HepG2 (cell line): Measurements from ENCODE around the gene METAP1. TPM values are rescaled to one million over a fixed set of nuclear protein-coding genes. Genes with fewer than 3 reads are reported as not detected.

Experiments
- ATAC-seq: fragments of 200-7000 bp; cut with Tn5 transposase; 3 replicates; pipeline ENCODE4 v1.9.1; 2020; ENCODE audit warnings: mild to moderate bottlenecking, moderate library complexity
- BruUV-seq: library from RNA; stranded (reverse); fragments of 400-500 nt; replicated peaks from 2 replicates; lab custom pipeline; 2021; lab: Mats Ljungman, UMichigan
- CTCF ChIA-PET: fragments of 300-600 bp; formaldehyde crosslinking; extraction: SDS; loops from one replicate; lab custom pipeline; 2021; ENCODE audit warnings: low total read pairs, inconsistent platforms, low intra/inter-chr PET ratio; lab: Yijun Ruan, JAX
- POLR2A ChIA-PET: fragments of 350-600 bp; sonication (Branson Sonifier 250); formaldehyde crosslinking; loops from one replicate; lab custom pipeline; 2020; ENCODE audit warnings: antibody characterized with exemption, inconsistent platforms; lab: Yijun Ruan, JAX
- DNase-seq: peaks from one replicate; pipeline ENCODE4 v3.0.0-alpha.2; 2015; ENCODE audit warnings: low spot score
- FAIRE-seq: peaks from 3 replicates; lab custom pipeline; 2011; peaks lifted over from hg19 to GRCh38; lab: Jason Lieb, UNC
- H2AFZ ChIP-seq: one replicate; pipeline ENCODE4 v1.6.1; 2011; ENCODE audit warnings: low read length, inconsistent platforms
- H3K27ac ChIP-seq: fragments of 300-600 bp; 3 replicates; pipeline ENCODE4 v1.8.0; 2011; ENCODE audit warnings: mixed run types, mild to moderate bottlenecking, mixed read lengths, low read length, inconsistent platforms; ENCODE audit not compliant: insufficient read depth; ENCODE audit errors: extremely low read length
- H3K27me3 ChIP-seq, 2 experiments: fragments of 200-600 bp in 1 of 2; 2 replicates in 1 of 2; 3 replicates in 1 of 2; pipeline versions ENCODE4 v1.6.0 to v1.8.0; 2011; ENCODE audit warnings: low read length in 2 of 2, mild to moderate bottlenecking in 2 of 2, moderate library complexity in 2 of 2, inconsistent platforms in 1 of 2; ENCODE audit not compliant: insufficient read depth in 2 of 2, control insufficient read depth in 1 of 2
- H3K36me3 ChIP-seq, 2 experiments: fragments of 200-600 bp in 1 of 2; replicated peaks in 1 of 2; 2 replicates in 1 of 2; 3 replicates in 1 of 2; pipeline versions ENCODE4 v1.5.1 to v1.8.0; 2011; ENCODE audit warnings: low read length in 2 of 2, inconsistent platforms in 1 of 2; ENCODE audit not compliant: insufficient read depth in 2 of 2, control insufficient read depth in 1 of 2
- H3K4me1 ChIP-seq: 2 replicates; pipeline ENCODE4 v1.5.1; 2012; ENCODE audit warnings: low read length, inconsistent platforms; ENCODE audit not compliant: insufficient read depth
- H3K4me2 ChIP-seq: 2 replicates; pipeline ENCODE4 v1.6.0; 2011; ENCODE audit warnings: low read depth, low read length, inconsistent platforms
- H3K4me3 ChIP-seq, 3 experiments: fragments of 200-600 bp in 1 of 3; sonication (generic), shearing (Covaris generic) in 1 of 3; replicated peaks in 1 of 3; 2 replicates each; pipeline ENCODE4 v1.5.1; 2011 to 2016; ENCODE audit warnings: low read length in 3 of 3, inconsistent platforms in 2 of 3, low read depth in 2 of 3, mild to moderate bottlenecking in 2 of 3, control low read depth in 1 of 3, mixed read lengths in 1 of 3; ENCODE audit not compliant: insufficient read depth in 1 of 3
- H3K79me2 ChIP-seq: one replicate; pipeline ENCODE4 v1.6.1; 2011; ENCODE audit warnings: low read length, inconsistent platforms; ENCODE audit not compliant: insufficient read depth
- H3K9ac ChIP-seq: 2 replicates; pipeline ENCODE4 v1.6.0; 2011; ENCODE audit warnings: mild to moderate bottlenecking, low read depth, low read length, inconsistent platforms; ENCODE audit not compliant: insufficient read depth
- H3K9me3 ChIP-seq: 2 replicates; pipeline ENCODE4 v1.5.1; 2012; ENCODE audit warnings: mild to moderate bottlenecking, low read length
- H4K20me1 ChIP-seq: 2 replicates; pipeline ENCODE4 v1.6.0; 2011; ENCODE audit warnings: inconsistent platforms, mild to moderate bottlenecking, low read length, moderate library complexity; ENCODE audit not compliant: insufficient read depth
- ARNT2 ChIP-seq: sonication (generic); formaldehyde crosslinking; IDR thresholded peaks from 2 replicates; pipeline ENCODE4 v1.8.0; 2022; ENCODE audit warnings: mild to moderate bottlenecking, low read depth, missing genetic modification reagents, moderate library complexity
- CEBPG ChIP-seq: IDR thresholded peaks from 2 replicates; pipeline ENCODE4 v1.6.1; 2016
- DMTF1 ChIP-seq: sonication (generic); formaldehyde crosslinking; IDR thresholded peaks from 2 replicates; pipeline ENCODE4 v1.4.0; 2020; ENCODE audit warnings: mild to moderate bottlenecking, missing genetic modification reagents
- KAT7 ChIP-seq: IDR thresholded peaks from 2 replicates; pipeline ENCODE4 v1.6.1; 2018; ENCODE audit warnings: borderline replicate concordance, missing compliant biosample characterization
- PHF5A ChIP-seq: IDR thresholded peaks from one replicate; pipeline ENCODE4 v1.6.1; 2018; ENCODE audit warnings: low read depth, missing genetic modification reagents; ENCODE audit not compliant: unreplicated experiment
- ZFX ChIP-seq: sonication (generic); formaldehyde crosslinking; IDR thresholded peaks from 2 replicates; pipeline ENCODE4 v1.4.0; 2020; ENCODE audit warnings: mild to moderate bottlenecking, low read depth, missing genetic modification reagents, moderate library complexity
- ZNF292 ChIP-seq: sonication (generic); formaldehyde crosslinking; IDR thresholded peaks from 2 replicates; pipeline ENCODE4 v1.8.1; 2022; ENCODE audit warnings: mild to moderate bottlenecking, low read depth, missing genetic modification reagents, borderline replicate concordance
- ZNF3 ChIP-seq: IDR thresholded peaks from 2 replicates; pipeline ENCODE4 v1.7.0; 2017; ENCODE audit warnings: inconsistent platforms
- ZNF615 ChIP-seq: sonication (generic); formaldehyde crosslinking; IDR thresholded peaks from 2 replicates; pipeline ENCODE4 v1.5.0; 2020; ENCODE audit warnings: mild to moderate bottlenecking, missing genetic modification reagents, borderline replicate concordance
- ZNF646 ChIP-seq: sonication (generic); formaldehyde crosslinking; IDR thresholded peaks from 2 replicates; pipeline ENCODE4 v1.9.0; 2021; ENCODE audit warnings: mild to moderate bottlenecking, missing genetic modification reagents
- ZNF670 ChIP-seq: sonication (generic); formaldehyde crosslinking; IDR thresholded peaks from 2 replicates; pipeline ENCODE4 v1.8.0; 2022; ENCODE audit warnings: mild to moderate bottlenecking, missing genetic modification reagents, borderline replicate concordance
- WGBS: methylation state at CpG from one replicate; pipeline ENCODE4 v1.1.6; 2017; ENCODE audit warnings: low lambda C conversion rate; 5-methylcytosine and 5-hydroxymethylcytosine counted together
- in situ Hi-C: cut with HindIII; loops from 2 replicates; pipeline ENCODE4 v1.10.0; 2017; ENCODE audit warnings: low pct_unique_long_range_greater_than_20kb; ENCODE audit not compliant: extremely low pct_ligation_motif_present
- intact Hi-C: fragments of 100-400 bp; cut with micrococcal nuclease; formaldehyde crosslinking; loops from one replicate; pipeline ENCODE4 v1.10.0; 2022; ENCODE audit not compliant: unreplicated experiment
- polyA plus RNA-seq, 8 experiments: library from polyadenylated mRNA; depleted of rRNA in 3 of 8; stranded (reverse) in 7 of 8; unstranded in 1 of 8; fragments of >200 nt; fragmentation: Illumina TruSeq in 4 of 8; extraction: Trizol in 4 of 8; gene quantifications; 2 replicates each; pipeline versions ENCODE4 v1.2.1 to v1.2.3, GENCODE V29; 2011 to 2016; ENCODE audit warnings: low read depth in 4 of 8, missing spikeins in 1 of 8, mixed read lengths in 1 of 8; ENCODE audit not compliant: insufficient read depth in 1 of 8
- total RNA-seq, 5 experiments: library from RNA; depleted of rRNA; stranded (reverse); fragments of >200 nt; fragmentation: Illumina TruSeq; extraction: Trizol; gene quantifications; 2 replicates each; pipeline ENCODE4 v1.2.3, GENCODE V29; 2016; ENCODE audit warnings: low read depth in 1 of 5
- TF ChIP-seq, protein P1 (sequence below): sonication (generic); formaldehyde crosslinking; IDR thresholded peaks from 2 replicates; pipeline ENCODE4 v1.4.0; 2020; ENCODE audit warnings: missing genetic modification reagents, borderline replicate concordance

METAP1 gene
- total and polyA plus RNA-seq, 2 of the 13 experiments (the other 11 are each of a cell fraction or from before 2014, with no cell fraction given): 44.9 to 53.5 TPM

GRCh38 chr4:98994474-98995182, 893 bp upstream of the METAP1 start:
- Histone ChIP-seq H3K4me3 (peak overlapping the region; percentile 53 to 81 (median 69)), H3K9me3 (no peaks in the 10 kb centered on the region), H4K20me1 (peaks cover 22% of the 10 kb centered on the region), H3K4me1 (peaks cover 27% of the 10 kb centered on the region), H3K4me2 (peak overlapping the region; percentile 96), H3K36me3 (no peaks in the 10 kb centered on the region), H3K27ac (peak overlapping the region; percentile 70), H3K27me3 (no peaks in the 10 kb centered on the region; a peak in 1 of 5 replicates), H2AFZ (peak overlapping the region; percentile 74), H3K9ac (peak overlapping the region; percentile 70), H3K79me2 (peaks cover 35% of the 10 kb centered on the region)
- ATAC-seq (peak; percentile 18), DNase-seq (peak; percentile 45), FAIRE-seq (peak; percentile 64)
- WGBS: 5% methylated on average over 17 of the region's 17 CpGs
- CTCF ChIA-PET: interaction anchor here (0.7 to 3.2 kb wide), 3 partner anchors 61 to 469 kb away, joined by 3 to 22 read pairs (median 3); no protein-coding TSS in a partner anchor
- BruUV-seq: TSS peak; percentile 66
- POLR2A ChIA-PET: interaction anchor here (0.6 to 3.1 kb wide), 18 partner anchors 9 to 569 kb away, joined by 3 to 31 read pairs (median 4); partner anchors contain the start of genes ADH4, ADH5, ADH6 and EIF4E
- intact Hi-C loops (loop anchor here (1.0 to 2.0 kb wide), 6 partner anchors 62 to 469 kb away; partner anchors contain the start of gene EIF4E), in situ Hi-C loops (loop anchor here (5.0 kb wide), 1 partner anchor 53 kb away; no protein-coding TSS in a partner anchor)
- TF ChIP-seq, protein P1, sequence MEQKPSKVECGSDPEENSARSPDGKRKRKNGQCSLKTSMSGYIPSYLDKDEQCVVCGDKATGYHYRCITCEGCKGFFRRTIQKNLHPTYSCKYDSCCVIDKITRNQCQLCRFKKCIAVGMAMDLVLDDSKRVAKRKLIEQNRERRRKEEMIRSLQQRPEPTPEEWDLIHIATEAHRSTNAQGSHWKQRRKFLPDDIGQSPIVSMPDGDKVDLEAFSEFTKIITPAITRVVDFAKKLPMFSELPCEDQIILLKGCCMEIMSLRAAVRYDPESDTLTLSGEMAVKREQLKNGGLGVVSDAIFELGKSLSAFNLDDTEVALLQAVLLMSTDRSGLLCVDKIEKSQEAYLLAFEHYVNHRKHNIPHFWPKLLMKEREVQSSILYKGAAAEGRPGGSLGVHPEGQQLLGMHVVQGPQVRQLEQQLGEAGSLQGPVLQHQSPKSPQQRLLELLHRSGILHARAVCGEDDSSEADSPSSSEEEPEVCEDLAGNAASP: no peak
- TF ChIP-seq KAT7: 0 out of 2 replicates have a peak, but pooled peaks have one; percentile 11
- TF ChIP-seq ZNF615 (CRISPR knock-in tag): 0 out of 2 replicates have a peak, but pooled peaks have one; percentile 41
- TF ChIP-seq ZNF646: peak; percentile 46; the same call in 1 of the 2 replicates
- peak; percentile 17 for TF ChIP-seq PHF5A
- TF ChIP-seq ZNF670 (CRISPR knock-in tag): 0 out of 2 replicates have a peak, but pooled peaks have one; percentile 22
- TF ChIP-seq ZNF292 (CRISPR knock-in tag): peak; percentile 15; the same call in 1 of the 2 replicates
- TF ChIP-seq ZNF3 (CRISPR knock-in tag): 0 out of 2 replicates have a peak, but pooled peaks have one; percentile 14
- 0 out of 2 replicates have a peak, but pooled peaks have one; percentile 3 for TF ChIP-seq ARNT2 (CRISPR knock-in tag)
- TF ChIP-seq ZFX: peak; percentile 36
- peak; percentile 29; the same call in 1 of the 2 replicates for TF ChIP-seq CEBPG (CRISPR knock-in tag)
- TF ChIP-seq DMTF1 (CRISPR knock-in tag): no peak
